Smooth muscle cell (in vitro differentiated cells): ENCODE results near the gene CYTH4. TPM values are rescaled to one million over a fixed set of nuclear protein-coding genes. Genes with fewer than 3 reads are reported as not detected.

Experiments used
- DNase-seq: peaks from one replicate; lab custom pipeline; 2025; ENCODE audit not compliant: unreplicated experiment; lab: John Stamatoyannopoulos, UW
- H2AFZ ChIP-seq: fragments of 200-600 bp; sonication (generic); 2 replicates; pipeline ENCODE4 v1.6.0; 2016; ENCODE audit warnings: antibody characterized with exemption, low read depth, mild to moderate bottlenecking
- H3F3A ChIP-seq: fragments of 200-600 bp; sonication (generic); 2 replicates; pipeline ENCODE4 v1.6.0; 2017; ENCODE audit warnings: antibody characterized with exemption, low read depth
- H3K27ac ChIP-seq: fragments of 200-600 bp; sonication (generic); 2 replicates; pipeline ENCODE4 v1.5.1; 2016; ENCODE audit warnings: low read depth, mild to moderate bottlenecking
- H3K27me3 ChIP-seq: fragments of 200-600 bp; sonication (generic); 2 replicates; pipeline ENCODE4 v1.6.1; 2016; ENCODE audit warnings: low read depth, mild to moderate bottlenecking
- H3K36me3 ChIP-seq: fragments of 200-600 bp; sonication (generic); 2 replicates; pipeline ENCODE4 v1.5.1; 2016; ENCODE audit warnings: low read depth
- H3K4me1 ChIP-seq: fragments of 200-600 bp; sonication (generic); 2 replicates; pipeline ENCODE4 v1.5.1; 2016; ENCODE audit warnings: low read depth
- H3K4me2 ChIP-seq: fragments of 200-600 bp; sonication (generic); 2 replicates; pipeline ENCODE4 v1.6.0; 2016; ENCODE audit warnings: mild to moderate bottlenecking
- H3K4me3 ChIP-seq: fragments of 200-600 bp; sonication (generic); 2 replicates; pipeline ENCODE4 v1.5.1; 2016; ENCODE audit warnings: mild to moderate bottlenecking
- H3K79me2 ChIP-seq: fragments of 200-600 bp; sonication (generic); 2 replicates; pipeline ENCODE4 v1.6.0; 2016; ENCODE audit warnings: low read depth, mild to moderate bottlenecking
- H3K9ac ChIP-seq: fragments of 200-600 bp; sonication (generic); 2 replicates; pipeline ENCODE4 v1.6.0; 2016; ENCODE audit warnings: low read depth
- H3K9me3 ChIP-seq: fragments of 200-600 bp; sonication (generic); replicated peaks from 2 replicates; pipeline ENCODE4 v1.5.1; 2016; ENCODE audit warnings: low read depth
- H4K20me1 ChIP-seq: fragments of 200-600 bp; sonication (generic); 2 replicates; pipeline ENCODE4 v1.6.0; 2016; ENCODE audit warnings: low read depth
- WGBS: methylation state at CpG from one replicate; pipeline ENCODE4 v1.1.7; 2016; ENCODE audit warnings: low lambda C conversion rate; 5-methylcytosine and 5-hydroxymethylcytosine counted together
- polyA plus RNA-seq: library from polyadenylated mRNA; unstranded; fragments of >200 nt; fragmentation: Nextera tagmentation; extraction: Ambion mirVana; gene quantifications from 2 replicates; pipeline ENCODE4 v1.2.1, GENCODE V29; 2016
- total RNA-seq: library from RNA; depleted of rRNA; stranded (reverse); fragments of >200 nt; gene quantifications from 2 replicates; pipeline ENCODE4 v1.2.3, GENCODE V29; 2014
- TF ChIP-seq, protein P1 (sequence below): fragments of 200-600 bp; sonication (generic); IDR thresholded peaks from 2 replicates; pipeline ENCODE4 v1.5.1; 2017; ENCODE audit warnings: borderline replicate concordance, mild to moderate bottlenecking, antibody characterized with exemption; ENCODE audit not compliant: insufficient read depth, poor library complexity, severe bottlenecking

Gene CYTH4
- total and polyA plus RNA-seq, 2 experiments from 2014 or later = not detected

GRCh38 chr22:37354670-37355069 lies 72.4 kb downstream of the CYTH4 start:
- no peak overlapping the region for H3K4me3 ChIP-seq
- H4K20me1 ChIP-seq = no peaks in the 10 kb centered on the region
- TF ChIP-seq, protein P1, sequence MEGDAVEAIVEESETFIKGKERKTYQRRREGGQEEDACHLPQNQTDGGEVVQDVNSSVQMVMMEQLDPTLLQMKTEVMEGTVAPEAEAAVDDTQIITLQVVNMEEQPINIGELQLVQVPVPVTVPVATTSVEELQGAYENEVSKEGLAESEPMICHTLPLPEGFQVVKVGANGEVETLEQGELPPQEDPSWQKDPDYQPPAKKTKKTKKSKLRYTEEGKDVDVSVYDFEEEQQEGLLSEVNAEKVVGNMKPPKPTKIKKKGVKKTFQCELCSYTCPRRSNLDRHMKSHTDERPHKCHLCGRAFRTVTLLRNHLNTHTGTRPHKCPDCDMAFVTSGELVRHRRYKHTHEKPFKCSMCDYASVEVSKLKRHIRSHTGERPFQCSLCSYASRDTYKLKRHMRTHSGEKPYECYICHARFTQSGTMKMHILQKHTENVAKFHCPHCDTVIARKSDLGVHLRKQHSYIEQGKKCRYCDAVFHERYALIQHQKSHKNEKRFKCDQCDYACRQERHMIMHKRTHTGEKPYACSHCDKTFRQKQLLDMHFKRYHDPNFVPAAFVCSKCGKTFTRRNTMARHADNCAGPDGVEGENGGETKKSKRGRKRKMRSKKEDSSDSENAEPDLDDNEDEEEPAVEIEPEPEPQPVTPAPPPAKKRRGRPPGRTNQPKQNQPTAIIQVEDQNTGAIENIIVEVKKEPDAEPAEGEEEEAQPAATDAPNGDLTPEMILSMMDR = no peak
- WGBS = 91% methylated on average over 5 of the region's 5 CpGs
- H3K27ac ChIP-seq = no peak overlapping the region
- no peaks in the 10 kb centered on the region for H3K4me1 ChIP-seq
- peaks cover 6% of the 10 kb centered on the region for H3K27me3 ChIP-seq
- no peaks in the 10 kb centered on the region for H3K79me2 ChIP-seq
- no peak for DNase-seq
- no peak overlapping the region for H3K4me2 ChIP-seq
- no peaks in the 10 kb centered on the region for H3K9me3 ChIP-seq
- H3K9ac ChIP-seq = no peak overlapping the region
- H2AFZ ChIP-seq = no peak overlapping the region
- H3K36me3 ChIP-seq = no peaks in the 10 kb centered on the region
- H3F3A ChIP-seq = no peaks in the 10 kb centered on the region

- no peaks in the 10 kb centered on the region for H3F3A ChIP-seq
- H2AFZ ChIP-seq = no peak overlapping the region
- H3K79me2 ChIP-seq = no peaks in the 10 kb centered on the region
- H3K36me3 ChIP-seq = no peaks in the 10 kb centered on the region
- peaks cover 6% of the 10 kb centered on the region for H3K27me3 ChIP-seq
- H3K9ac ChIP-seq = no peak overlapping the region
- 88% methylated on average over 14 of the region's 14 CpGs for WGBS
- no peak overlapping the region for H3K4me2 ChIP-seq
- H3K27ac ChIP-seq = no peak overlapping the region
- no peaks in the 10 kb centered on the region for H3K9me3 ChIP-seq
- H3K4me3 ChIP-seq = no peak overlapping the region
- no peak for DNase-seq
- TF ChIP-seq, protein P1 = no peak
- H3K4me1 ChIP-seq = no peaks in the 10 kb centered on the region
- no peaks in the 10 kb centered on the region for H4K20me1 ChIP-seq
Observed at GRCh38 chr22:37355174-37355573, 72.9 kb downstream of the CYTH4 start.

DNA sequence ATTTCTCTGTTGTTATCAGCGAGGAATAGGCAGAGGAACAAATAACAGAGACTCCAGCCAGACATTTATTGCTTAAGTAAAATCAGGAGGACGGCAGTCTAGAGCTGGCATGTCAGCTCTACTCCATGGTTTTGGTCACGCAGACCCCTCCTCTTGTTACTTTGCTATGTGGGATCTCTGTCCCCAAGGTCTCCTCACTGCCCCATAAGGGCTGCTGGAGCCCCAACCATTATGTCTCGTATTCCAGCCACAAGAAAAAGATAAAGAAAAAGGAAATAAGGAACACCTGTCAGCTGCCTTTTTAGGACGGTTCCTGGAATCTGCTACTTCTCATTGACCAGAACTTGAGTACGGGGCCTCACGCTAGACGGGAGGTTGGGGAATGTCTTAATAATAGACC lies 74.6 kb downstream of the CYTH4 start:
- TF ChIP-seq, protein P1 = no peak
- H3F3A ChIP-seq = no peaks in the 10 kb centered on the region
- H3K36me3 ChIP-seq = no peaks in the 10 kb centered on the region
- H3K4me2 ChIP-seq = no peak overlapping the region
- H3K9me3 ChIP-seq = no peaks in the 10 kb centered on the region
- H4K20me1 ChIP-seq = no peaks in the 10 kb centered on the region
- WGBS = 91% methylated on average over 8 of the region's 8 CpGs
- no peak overlapping the region for H3K27ac ChIP-seq
- no peak for DNase-seq
- H3K4me3 ChIP-seq = no peak overlapping the region
- H3K4me1 ChIP-seq = no peaks in the 10 kb centered on the region
- H3K9ac ChIP-seq = no peak overlapping the region
- H2AFZ ChIP-seq = no peak overlapping the region
- H3K79me2 ChIP-seq = no peaks in the 10 kb centered on the region
- peaks cover 6% of the 10 kb centered on the region for H3K27me3 ChIP-seq

- DNase-seq = no peak
- no peaks in the 10 kb centered on the region for H4K20me1 ChIP-seq
- H3K36me3 ChIP-seq = no peaks in the 10 kb centered on the region
- no peak overlapping the region for H3K4me2 ChIP-seq
- no peaks in the 10 kb centered on the region for H3K9me3 ChIP-seq
- TF ChIP-seq, protein P1 = no peak
- no peaks in the 10 kb centered on the region for H3K4me1 ChIP-seq
- H3K4me3 ChIP-seq = no peak overlapping the region
- H3F3A ChIP-seq = no peaks in the 10 kb centered on the region
- H3K27ac ChIP-seq = no peak overlapping the region
- WGBS = 90% methylated on average over 10 of the region's 10 CpGs
- H3K27me3 ChIP-seq = peaks cover 6% of the 10 kb centered on the region
- H3K79me2 ChIP-seq = no peaks in the 10 kb centered on the region
- H2AFZ ChIP-seq = no peak overlapping the region
- H3K9ac ChIP-seq = no peak overlapping the region
Observed at GRCh38 chr22:37357446-37358075, 75.3 kb downstream of the CYTH4 start.
